Epithelial cell of proximal tubule (primary cell): ENCODE results near the gene CHST3. TPM values are rescaled to one million over a fixed set of nuclear protein-coding genes. Genes with fewer than 3 reads are reported as not detected.
"Not testable (repeated sequence)": the region's sequence is repeated elsewhere in the genome, so short reads cannot be mapped to it uniquely, and the experiment has no call there.

Experiments used
- DNase-seq: peaks from one replicate; pipeline ENCODE4 v3.0.0-alpha.2; 2011; ENCODE audit warnings: low read depth
- H3K4me3 ChIP-seq: 2 replicates; pipeline ENCODE4 v1.5.1; 2011; ENCODE audit warnings: low read depth, mild to moderate bottlenecking, low read length
- CTCF ChIP-seq: conservative IDR thresholded peaks from 2 replicates; pipeline ENCODE4 v1.5.1; 2012; ENCODE audit warnings: low read depth, mild to moderate bottlenecking, low read length
- total RNA-seq: library from RNA; depleted of rRNA; stranded (reverse); fragments of >200 nt; gene quantifications from 2 replicates; pipeline ENCODE4 v1.2.3, GENCODE V29; 2015

The CHST3 gene
- total RNA-seq, result 20.5 and 29.7 TPM in 2 replicates

- DNase-seq, result no peak
- TF ChIP-seq CTCF, result no peak
- H3K4me3 ChIP-seq, result peak within 1 kb of the TSS; percentile 91
Observed at GRCh38 chr10:71964098-71964742, at the start of gene CHST3. TSS of gene CHST3 (plus strand) at chr10:71964395. CDS start at chr10:72005843, 41,448 bp downstream.

- TF ChIP-seq CTCF, result no peak
- H3K4me3 ChIP-seq, result no peak overlapping the region
- no peak for DNase-seq
Observed at GRCh38 chr10:71916827-71917226, 47.4 kb upstream of the CHST3 start.

- H3K4me3 ChIP-seq, result no peak overlapping the region
- no peak for TF ChIP-seq CTCF
- no peak for DNase-seq
Observed at GRCh38 chr10:71918992-71919391, 45.2 kb upstream of the CHST3 start.

GRCh38 chr10:71919956-71920539 is 44.1 kb upstream of the CHST3 start:
- not testable (repeated sequence) for DNase-seq

GRCh38 chr10:71920540-71921323 is 43.5 kb upstream of the CHST3 start:
- DNase-seq, result no peak
- TF ChIP-seq CTCF, result no peak
- H3K4me3 ChIP-seq, result no peak overlapping the region

More at GRCh38 chr10:71919956-71920539, 44.1 kb upstream of the CHST3 start:
- not testable (repeated sequence) for H3K4me3 ChIP-seq

GRCh38 chr10:71921324-71922027 is 42.7 kb upstream of the CHST3 start:
- DNase-seq, result no peak
- no peak overlapping the region for H3K4me3 ChIP-seq
- no peak for TF ChIP-seq CTCF

- no peak for TF ChIP-seq CTCF
- DNase-seq, result no peak
- H3K4me3 ChIP-seq, result no peak overlapping the region
Observed at GRCh38 chr10:71923138-71923692, 41.0 kb upstream of the CHST3 start.
